GM21447 (cell line): ENCODE data around the gene ABHD15.
"Not testable (repeated sequence)": the region's sequence is repeated elsewhere in the genome, so short reads cannot be mapped to it uniquely, and the experiment has no call there.

ENCODE experiments used
- ATAC-seq: cut with Tn5 transposase; IDR thresholded peaks from one replicate; pipeline ENCODE4 v1.9.1; 2021; ENCODE audit not compliant: unreplicated experiment

The ABHD15 gene

GRCh38 chr17:29571486-29571882, 4.6 kb upstream of the ABHD15 start:
- ATAC-seq = no peak

- no peak for ATAC-seq
These were observed 3.7 kb upstream of the ABHD15 start for GRCh38 chr17:29570521-29570920.

GRCh38 chr17:29569245-29569950, 2.6 kb upstream of the ABHD15 start:
- no peak for ATAC-seq

- ATAC-seq = peak; percentile 47
These were observed 1.8 kb upstream of the ABHD15 start, which contains the start of gene TP53I13 for GRCh38 chr17:29568331-29569244. Gene TP53I13 (plus strand): TSS chr17:29568701. CDS start chr17:29568759, 58 bp downstream.

GRCh38 chr17:29567554-29568330, 905 bp upstream of the ABHD15 start:
- peak; percentile 44 for ATAC-seq

- ATAC-seq = no peak
These were observed 392 bp upstream of the ABHD15 start for GRCh38 chr17:29567304-29567553.

GRCh38 chr17:29565643-29566472, 979 bp downstream of the ABHD15 start:
- ATAC-seq = no peak

- no peak for ATAC-seq
These were observed 3.0 kb downstream of the ABHD15 start for GRCh38 chr17:29563816-29564215.

- ATAC-seq = no peak
These were observed 4.2 kb downstream of the ABHD15 start for GRCh38 chr17:29562615-29563014.

- no peak for ATAC-seq
These were observed 5.0 kb downstream of the ABHD15 start for GRCh38 chr17:29561554-29562517.

GRCh38 chr17:29560316-29560715, 6.5 kb downstream of the ABHD15 start:
- no peak for ATAC-seq

GRCh38 chr17:29559640-29560039, 7.2 kb downstream of the ABHD15 start:
- ATAC-seq = no peak

GRCh38 chr17:29558139-29558538, 8.7 kb downstream of the ABHD15 start:
- ATAC-seq = not testable (repeated sequence)

GRCh38 chr17:29557739-29558116, 9.1 kb downstream of the ABHD15 start:
- ATAC-seq = no peak

GRCh38 chr17:29557085-29557738, 9.6 kb downstream of the ABHD15 start:
- ATAC-seq = no peak

- ATAC-seq = no peak
These were observed 11.0 kb downstream of the ABHD15 start for GRCh38 chr17:29555840-29556239.

GRCh38 chr17:29549177-29549923, 17.5 kb downstream of the ABHD15 start:
- ATAC-seq = no peak

- no peak for ATAC-seq
These were observed 20.0 kb downstream of the ABHD15 start for GRCh38 chr17:29546830-29547229.
